BE2C (cell line): ENCODE data around the gene MYO18A.

Experiments
- DNase-seq: peaks from one replicate; pipeline ENCODE4 v3.0.0-alpha.2; 2020
- H3K27me3 ChIP-seq: fragments of 250-450 bp; sonication (Bioruptor Pico); 2 replicates; pipeline ENCODE4 v1.5.1; 2020; ENCODE audit warnings: mild to moderate bottlenecking
- H3K36me3 ChIP-seq: fragments of 250-450 bp; sonication (Bioruptor Pico); 2 replicates; pipeline ENCODE4 v1.5.1; 2020; ENCODE audit warnings: mild to moderate bottlenecking
- H3K4me1 ChIP-seq: fragments of 250-450 bp; sonication (Bioruptor Pico); 2 replicates; pipeline ENCODE4 v1.5.1; 2020
- H3K4me3 ChIP-seq: 2 replicates; pipeline ENCODE4 v1.5.1; 2011; ENCODE audit warnings: low read depth, low read length
- H3K9me3 ChIP-seq: fragments of 250-450 bp; sonication (Bioruptor Pico); 2 replicates; pipeline ENCODE4 v1.5.1; 2020
- CTCF ChIP-seq: IDR thresholded peaks from 2 replicates; pipeline ENCODE4 v1.5.1; 2012; ENCODE audit warnings: mild to moderate bottlenecking, low read depth, low read length

MYO18A gene

GRCh38 chr17:29168079-29168758 lies 12.0 kb downstream of the MYO18A start:
- Histone ChIP-seq H3K27me3 (no peaks in the 10 kb centered on the region), H3K4me3 (no peak overlapping the region), H3K4me1 (peaks cover 2% of the 10 kb centered on the region; the same call in 1 of the 2 replicates), H3K36me3 (no peaks in the 10 kb centered on the region), H3K9me3 (no peaks in the 10 kb centered on the region)
- DNase-seq: no peak
- TF ChIP-seq CTCF: no peak

DNA sequence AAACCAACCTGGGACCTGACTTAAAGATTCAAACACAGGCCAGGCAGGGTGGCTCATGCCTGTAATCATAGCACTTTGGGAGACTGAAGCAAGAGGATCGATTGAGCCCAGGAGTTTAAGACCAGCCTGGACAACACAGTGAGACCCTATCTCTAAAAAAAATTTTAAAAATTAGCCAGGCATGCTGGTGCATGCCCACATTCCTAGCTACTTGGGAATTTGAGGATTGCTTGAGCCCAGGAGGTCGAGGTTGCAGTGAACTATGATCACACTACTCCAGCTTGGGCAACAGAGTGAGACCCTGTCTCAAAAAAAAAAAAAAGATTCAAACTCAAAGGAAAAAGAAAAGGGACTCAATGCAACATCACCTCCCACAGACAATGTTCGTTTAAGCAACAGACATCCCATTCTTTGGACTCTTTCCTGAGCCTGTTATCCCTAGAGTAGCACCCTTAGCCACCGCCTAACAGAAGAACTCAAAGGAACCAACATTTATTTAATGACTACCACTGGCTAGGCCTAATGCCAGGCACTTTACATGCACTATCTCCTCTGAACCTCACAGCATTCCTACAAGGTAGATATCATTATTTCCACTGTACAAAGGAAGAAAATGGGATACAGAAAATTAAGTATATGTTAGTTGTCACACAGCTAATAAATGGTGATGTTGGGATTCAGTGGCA lies 12.7 kb downstream of the MYO18A start:
- DNase-seq: no peak
- H3K9me3 ChIP-seq: no peaks in the 10 kb centered on the region
- H3K36me3 ChIP-seq: no peaks in the 10 kb centered on the region
- no peak overlapping the region for H3K4me3 ChIP-seq
- H3K4me1 ChIP-seq: peaks cover 5% of the 10 kb centered on the region; the same call in 1 of the 2 replicates
- TF ChIP-seq CTCF: no peak
- no peaks in the 10 kb centered on the region for H3K27me3 ChIP-seq

DNA sequence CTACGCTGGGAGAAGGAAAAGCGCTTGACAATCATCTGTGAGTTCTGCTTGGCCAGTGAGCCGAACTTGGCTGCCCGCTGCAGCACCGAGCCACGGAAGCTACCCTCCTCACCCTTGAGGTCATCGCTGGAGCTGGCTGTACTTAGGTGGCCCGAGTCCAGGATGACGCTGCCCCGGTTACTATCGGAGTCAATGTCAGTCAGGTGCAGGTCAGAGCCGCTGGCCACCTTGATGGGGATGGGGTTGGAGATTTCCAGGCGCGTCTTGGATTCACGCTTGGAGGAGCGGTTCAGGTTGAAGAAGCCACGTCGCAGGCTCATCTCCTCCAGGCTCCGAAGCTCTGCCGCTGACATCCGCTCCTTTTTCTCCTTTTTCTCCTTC lies 13.7 kb downstream of the MYO18A start:
- H3K4me3 ChIP-seq: no peak overlapping the region
- H3K36me3 ChIP-seq: no peaks in the 10 kb centered on the region
- H3K4me1 ChIP-seq: peaks cover 5% of the 10 kb centered on the region; the same call in 1 of the 2 replicates
- TF ChIP-seq CTCF: no peak
- no peaks in the 10 kb centered on the region for H3K27me3 ChIP-seq
- no peak for DNase-seq
- H3K9me3 ChIP-seq: no peaks in the 10 kb centered on the region

GRCh38 chr17:29165800-29166506 lies 14.2 kb downstream of the MYO18A start:
- peaks cover 5% of the 10 kb centered on the region; the same call in 1 of the 2 replicates for H3K4me1 ChIP-seq
- no peak for DNase-seq
- no peaks in the 10 kb centered on the region for H3K36me3 ChIP-seq
- no peak overlapping the region for H3K4me3 ChIP-seq
- no peaks in the 10 kb centered on the region for H3K27me3 ChIP-seq
- no peak for TF ChIP-seq CTCF
- no peaks in the 10 kb centered on the region for H3K9me3 ChIP-seq

GRCh38 chr17:29165261-29165660 lies 14.9 kb downstream of the MYO18A start:
- no peak for DNase-seq
- H3K4me3 ChIP-seq: no peak overlapping the region
- peaks cover 5% of the 10 kb centered on the region; the same call in 1 of the 2 replicates for H3K4me1 ChIP-seq
- H3K9me3 ChIP-seq: no peaks in the 10 kb centered on the region
- no peak for TF ChIP-seq CTCF
- no peaks in the 10 kb centered on the region for H3K36me3 ChIP-seq
- no peaks in the 10 kb centered on the region for H3K27me3 ChIP-seq
